GM12865 (cell line): Measurements from ENCODE around the gene ECE1.
A peak's percentile ranks its signal among the peaks of the same experiment; 100 is the strongest.

Experiments
- DNase-seq: peaks from one replicate; pipeline ENCODE4 v3.0.0; 2010; ENCODE audit warnings: low read depth
- H3K4me3 ChIP-seq: 2 replicates; pipeline ENCODE4 v1.5.1; 2011; ENCODE audit warnings: mild to moderate bottlenecking, low read depth, low read length, control low read depth
- TF ChIP-seq, protein P1 (sequence below): IDR thresholded peaks from 2 replicates; pipeline ENCODE4 v1.5.1; 2011; ENCODE audit warnings: low read length, control low read depth, low read depth, inconsistent platforms; ENCODE audit not compliant: insufficient read depth; ENCODE audit errors: missing control alignments

ECE1 gene

DNA sequence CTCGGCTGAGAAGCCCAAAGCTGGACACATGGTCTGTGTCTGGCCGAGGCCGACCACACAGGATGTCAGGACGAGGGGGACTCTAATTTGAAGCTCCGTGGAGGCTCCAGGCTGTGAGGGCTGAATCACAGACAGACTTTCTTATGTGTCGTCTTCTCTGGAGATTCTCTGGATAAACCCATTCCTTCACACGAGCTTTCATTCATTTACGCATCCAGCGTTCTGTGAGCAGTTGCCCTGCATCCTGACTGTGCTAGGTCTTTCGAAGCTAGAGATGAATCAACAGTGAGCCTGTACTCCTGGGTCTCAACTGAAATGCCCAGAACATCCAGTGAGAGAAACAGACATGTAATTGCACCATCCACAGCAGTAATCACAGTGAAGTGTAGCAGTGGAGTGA is 49.6 kb downstream of the ECE1 start:
- no peak overlapping the region for H3K4me3 ChIP-seq
- TF ChIP-seq, protein P1, sequence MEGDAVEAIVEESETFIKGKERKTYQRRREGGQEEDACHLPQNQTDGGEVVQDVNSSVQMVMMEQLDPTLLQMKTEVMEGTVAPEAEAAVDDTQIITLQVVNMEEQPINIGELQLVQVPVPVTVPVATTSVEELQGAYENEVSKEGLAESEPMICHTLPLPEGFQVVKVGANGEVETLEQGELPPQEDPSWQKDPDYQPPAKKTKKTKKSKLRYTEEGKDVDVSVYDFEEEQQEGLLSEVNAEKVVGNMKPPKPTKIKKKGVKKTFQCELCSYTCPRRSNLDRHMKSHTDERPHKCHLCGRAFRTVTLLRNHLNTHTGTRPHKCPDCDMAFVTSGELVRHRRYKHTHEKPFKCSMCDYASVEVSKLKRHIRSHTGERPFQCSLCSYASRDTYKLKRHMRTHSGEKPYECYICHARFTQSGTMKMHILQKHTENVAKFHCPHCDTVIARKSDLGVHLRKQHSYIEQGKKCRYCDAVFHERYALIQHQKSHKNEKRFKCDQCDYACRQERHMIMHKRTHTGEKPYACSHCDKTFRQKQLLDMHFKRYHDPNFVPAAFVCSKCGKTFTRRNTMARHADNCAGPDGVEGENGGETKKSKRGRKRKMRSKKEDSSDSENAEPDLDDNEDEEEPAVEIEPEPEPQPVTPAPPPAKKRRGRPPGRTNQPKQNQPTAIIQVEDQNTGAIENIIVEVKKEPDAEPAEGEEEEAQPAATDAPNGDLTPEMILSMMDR = no peak

DNA sequence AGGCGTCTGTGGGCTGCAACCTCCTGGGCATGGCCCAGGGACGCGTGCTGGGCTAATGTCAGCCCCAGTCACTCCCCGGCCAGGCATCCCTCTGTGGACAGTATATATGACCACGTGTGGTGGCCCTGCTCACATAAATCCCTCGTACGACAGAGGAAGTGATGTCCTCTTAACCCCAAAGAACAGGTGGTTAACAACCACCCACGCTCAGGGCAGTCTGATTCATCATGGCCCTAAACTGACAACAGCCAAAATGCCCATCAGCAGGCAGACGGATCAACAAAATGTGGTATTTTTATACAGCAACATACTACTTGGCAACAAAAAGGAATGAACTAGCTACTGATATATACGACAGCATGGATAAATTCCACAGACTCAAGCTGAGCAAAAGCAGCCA is 51.0 kb downstream of the ECE1 start:
- DNase-seq = peak; percentile 19
- H3K4me3 ChIP-seq = no peak overlapping the region
- TF ChIP-seq, protein P1 = no peak

More for the DNA sequence above, 49.6 kb downstream of the ECE1 start:
- DNase-seq = no peak

DNA sequence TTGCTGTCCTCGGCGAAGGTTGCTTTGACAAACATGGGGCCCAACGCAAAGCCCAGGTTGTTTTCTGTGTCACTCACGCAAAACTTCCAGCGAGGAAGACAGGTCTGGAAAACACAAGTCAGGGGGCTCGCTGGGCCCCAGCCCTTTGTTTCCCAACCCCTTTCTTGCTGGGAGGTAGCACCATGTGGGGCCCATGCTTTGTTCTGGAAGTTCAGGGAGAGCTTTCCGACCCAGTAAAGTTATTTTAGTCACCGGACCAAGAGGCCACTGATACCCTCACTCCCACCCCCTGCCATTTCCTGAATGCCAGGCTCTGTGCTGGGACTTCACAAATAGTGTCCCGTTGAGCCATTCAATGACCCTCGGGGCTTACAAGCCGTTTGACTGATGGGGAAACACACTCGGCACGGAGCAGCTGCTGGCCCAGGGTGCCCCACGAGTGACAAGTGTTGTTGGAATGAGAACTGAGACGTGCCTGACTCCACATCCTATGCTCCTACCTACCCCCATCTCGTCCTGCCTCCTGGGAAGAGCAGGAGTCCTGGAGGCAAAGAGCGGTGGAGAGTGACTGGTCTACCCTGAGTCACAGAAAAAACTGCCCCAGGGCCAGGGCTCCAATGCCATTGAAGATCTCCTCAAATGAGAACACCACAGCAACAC is 52.0 kb downstream of the ECE1 start:
- TF ChIP-seq, protein P1 = no peak

DNA sequence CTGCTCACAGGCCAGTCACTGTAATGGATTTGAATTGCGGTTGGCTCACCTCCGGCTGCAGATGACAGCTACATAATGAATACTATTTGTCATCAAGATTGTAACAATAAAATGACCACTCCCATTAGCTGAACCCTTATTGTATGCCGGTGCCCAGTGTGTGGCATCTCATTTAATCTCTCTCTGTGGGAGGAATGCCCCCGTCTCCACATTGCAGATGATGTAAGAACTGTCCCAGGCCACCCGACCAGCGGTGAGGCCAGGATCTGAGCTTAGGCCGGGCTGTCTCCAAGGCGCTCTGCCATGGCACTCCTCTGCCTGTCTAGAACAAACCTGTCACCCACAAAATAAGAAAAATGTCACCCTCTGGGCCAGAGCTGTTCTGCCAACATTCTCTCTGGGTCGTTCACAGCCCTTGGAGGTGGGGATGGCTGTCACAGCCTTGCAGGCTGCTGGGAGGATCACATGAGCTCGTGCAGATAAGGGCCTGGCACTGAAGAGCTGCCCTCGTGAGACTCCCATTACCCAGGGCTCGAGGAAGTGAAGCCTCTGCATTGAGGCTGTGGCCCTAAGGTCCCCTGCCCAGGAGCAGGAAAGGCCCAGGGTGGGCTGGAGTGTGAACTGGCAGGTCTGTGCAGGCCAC is 52.7 kb downstream of the ECE1 start:
- no peak for DNase-seq
- TF ChIP-seq, protein P1 = no peak
- no peak overlapping the region for H3K4me3 ChIP-seq

More for the DNA sequence above, 52.0 kb downstream of the ECE1 start:
- DNase-seq = no peak
- H3K4me3 ChIP-seq = no peak overlapping the region

DNA sequence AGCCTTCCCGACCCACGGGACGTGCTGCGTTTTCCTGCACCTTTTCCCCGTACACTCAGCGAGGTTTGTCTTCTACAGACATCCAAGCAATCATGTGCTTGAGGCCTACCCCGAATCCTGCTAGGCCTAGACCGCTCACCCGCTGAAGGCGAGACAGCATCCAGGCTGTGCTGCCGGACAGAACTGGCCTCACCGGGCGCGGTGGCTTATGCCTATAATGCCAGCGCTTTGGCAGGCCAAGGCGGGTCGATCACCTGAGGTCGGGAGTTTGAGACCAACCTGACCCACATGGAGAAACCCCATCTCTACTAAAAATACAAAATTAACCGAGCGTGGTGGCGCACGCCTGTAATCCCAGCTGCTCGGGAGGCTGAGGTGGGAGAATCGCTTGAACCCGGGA is 54.1 kb downstream of the ECE1 start:
- no peak for DNase-seq
- TF ChIP-seq, protein P1 = no peak
- H3K4me3 ChIP-seq = no peak overlapping the region

DNA sequence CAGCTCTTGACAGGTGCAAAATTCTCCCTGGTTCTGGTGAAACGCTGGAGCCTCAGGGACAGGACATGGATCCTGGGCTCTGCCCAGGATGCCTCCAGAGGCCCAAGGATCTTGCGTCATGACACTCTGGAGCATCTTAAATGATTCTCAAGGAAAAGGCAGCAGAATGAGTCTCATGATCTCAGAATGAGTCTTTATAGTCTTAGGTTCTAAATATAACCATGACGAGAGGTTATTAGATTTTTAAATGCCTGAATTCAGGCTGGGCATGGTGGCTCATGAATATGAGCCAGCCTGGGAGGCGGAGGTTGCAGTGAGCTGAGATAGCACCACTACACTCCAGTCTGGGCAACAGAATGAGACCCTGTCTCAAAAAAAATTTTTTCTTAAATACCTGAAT is 55.5 kb downstream of the ECE1 start:
- H3K4me3 ChIP-seq = no peak overlapping the region
- DNase-seq = no peak
- TF ChIP-seq, protein P1 = no peak
